HG02970 (cell line): ENCODE data around the gene ZNF365.

Source experiments
- ATAC-seq: cut with Tn5 transposase; IDR thresholded peaks from one replicate; pipeline ENCODE4 v1.9.1; 2021; ENCODE audit warnings: mild to moderate bottlenecking, moderate library complexity, moderate number of reproducible peaks; ENCODE audit not compliant: unreplicated experiment, low FRiP score

The ZNF365 gene

GRCh38 chr10:62413652-62414051 is 39.5 kb downstream of the ZNF365 start:
- no peak for ATAC-seq

GRCh38 chr10:62414359-62414758 is 40.2 kb downstream of the ZNF365 start:
- no peak for ATAC-seq

GRCh38 chr10:62422068-62422590 is 48.0 kb downstream of the ZNF365 start:
- ATAC-seq = no peak

- ATAC-seq = no peak
These were observed 49.9 kb downstream of the ZNF365 start for GRCh38 chr10:62424026-62424425.

- ATAC-seq = no peak
These were observed 51.9 kb downstream of the ZNF365 start for GRCh38 chr10:62426086-62426485.

- ATAC-seq = no peak
These were observed 52.4 kb downstream of the ZNF365 start for GRCh38 chr10:62426600-62426999.

GRCh38 chr10:62430881-62431280 is 56.7 kb downstream of the ZNF365 start:
- no peak for ATAC-seq

- ATAC-seq = peak; percentile 86
These were observed 59.1 kb downstream of the ZNF365 start for GRCh38 chr10:62433181-62433692.

- no peak for ATAC-seq
These were observed 59.7 kb downstream of the ZNF365 start for GRCh38 chr10:62433901-62434300.

- no peak for ATAC-seq
These were observed 63.5 kb downstream of the ZNF365 start for GRCh38 chr10:62437696-62438095.

GRCh38 chr10:62442006-62442405 is 67.8 kb downstream of the ZNF365 start:
- no peak for ATAC-seq

- no peak for ATAC-seq
These were observed 68.9 kb downstream of the ZNF365 start for GRCh38 chr10:62442894-62443669.

GRCh38 chr10:62443866-62444265 is 69.7 kb downstream of the ZNF365 start:
- ATAC-seq = no peak

GRCh38 chr10:62446627-62447026 is 72.5 kb downstream of the ZNF365 start:
- ATAC-seq = no peak

- no peak for ATAC-seq
These were observed 76.9 kb downstream of the ZNF365 start for GRCh38 chr10:62450912-62451610.

- no peak for ATAC-seq
These were observed 77.4 kb downstream of the ZNF365 start for GRCh38 chr10:62451611-62451975.
